GM12878 (cell line): ENCODE measurements around the gene EEF2K. TPM values are rescaled to one million over a fixed set of nuclear protein-coding genes. Genes with fewer than 3 reads are reported as not detected.
A peak's percentile ranks its signal among the peaks of the same experiment; 100 is the strongest.

Experiments
- ATAC-seq: fragments of 200-7000 bp; cut with Tn5 transposase; 3 replicates; pipeline ENCODE4 v1.9.1; 2020; ENCODE audit warnings: mild to moderate bottlenecking, moderate library complexity
- BruUV-seq: library from RNA; stranded (reverse); fragments of 400-500 nt; replicated peaks from 2 replicates; lab custom pipeline; 2021; lab: Mats Ljungman, UMichigan
- CTCF ChIA-PET: fragments of 300-600 bp; sonication (Branson Sonifier 250); formaldehyde crosslinking; extraction: SDS; loops from one replicate; lab custom pipeline; 2021; ENCODE audit warnings: inconsistent platforms; lab: Yijun Ruan, JAX
- POLR2A ChIA-PET: fragments of 350-600 bp; formaldehyde crosslinking; extraction: SDS; loops from one replicate; lab custom pipeline; 2021; ENCODE audit warnings: inconsistent platforms; lab: Charles Lee
- RAD21 ChIA-PET: fragments of 300-600 bp; sonication (Branson Sonifier 250); formaldehyde crosslinking; loops from one replicate; lab custom pipeline; 2023; ENCODE audit warnings: antibody characterized with exemption; ENCODE audit not compliant: unreplicated experiment; lab: Charles Lee
- SMC1A ChIA-PET: fragments of 300-600 bp; sonication (Branson Sonifier 250); formaldehyde crosslinking; loops from one replicate; lab custom pipeline; 2023; ENCODE audit not compliant: unreplicated experiment, uncharacterized antibody; lab: Charles Lee
- DNase-seq: peaks from one replicate; pipeline ENCODE4 v3.0.0-alpha.2; 2011; ENCODE audit warnings: low read depth, low spot score
- FAIRE-seq: peaks from 3 replicates; lab custom pipeline; 2011; peaks lifted over from hg19 to GRCh38; lab: Jason Lieb, UNC
- H2AFZ ChIP-seq: 2 replicates; pipeline ENCODE4 v1.6.0; 2011; ENCODE audit warnings: low read depth, low read length, control low read depth; ENCODE audit not compliant: control insufficient read depth
- H3K27ac ChIP-seq: 2 replicates; pipeline ENCODE4 v1.5.1; 2011; ENCODE audit warnings: control low read depth; ENCODE audit not compliant: control insufficient read depth, insufficient read depth
- H3K27me3 ChIP-seq, 2 experiments: replicated peaks in 1 of 2; 2 replicates each; pipeline versions ENCODE4 v1.6.0 to v1.6.1; 2011; ENCODE audit warnings: low read length in 1 of 2; ENCODE audit not compliant: control insufficient read depth in 2 of 2, insufficient read depth in 2 of 2
- H3K36me3 ChIP-seq, 2 experiments: 2 replicates each; pipeline ENCODE4 v1.5.1; 2011; ENCODE audit warnings: low read length in 1 of 2; ENCODE audit not compliant: control insufficient read depth in 2 of 2, insufficient read depth in 2 of 2
- H3K4me1 ChIP-seq: 2 replicates; pipeline ENCODE4 v1.6.1; 2011; ENCODE audit warnings: mild to moderate bottlenecking, low read length, moderate library complexity, mixed read lengths; ENCODE audit not compliant: control insufficient read depth, insufficient read depth
- H3K4me2 ChIP-seq: 2 replicates; pipeline ENCODE4 v1.6.0; 2011; ENCODE audit warnings: control low read depth; ENCODE audit not compliant: control insufficient read depth, insufficient read depth
- H3K4me3 ChIP-seq: fragments of 200-600 bp; sonication (generic); 2 replicates; pipeline ENCODE4 v1.5.1; 2016
- H3K79me2 ChIP-seq: 2 replicates; pipeline ENCODE4 v1.6.0; 2011; ENCODE audit warnings: low read length; ENCODE audit not compliant: control insufficient read depth, insufficient read depth
- H3K9ac ChIP-seq: 2 replicates; pipeline ENCODE4 v1.8.0; 2011; ENCODE audit warnings: low read length, control low read depth, mixed read lengths; ENCODE audit not compliant: control insufficient read depth, insufficient read depth
- H3K9me3 ChIP-seq: replicated peaks from 3 replicates; pipeline ENCODE4 v1.5.1; 2011; ENCODE audit warnings: mild to moderate bottlenecking, low read length; ENCODE audit not compliant: control insufficient read depth, insufficient read depth
- H4K20me1 ChIP-seq: 2 replicates; pipeline ENCODE4 v1.6.0; 2011; ENCODE audit not compliant: control insufficient read depth, insufficient read depth
- ATF3 ChIP-seq: IDR thresholded peaks from 2 replicates; pipeline ENCODE4 v1.6.1; 2011; ENCODE audit warnings: low read depth, mild to moderate bottlenecking, low read length, moderate library complexity, borderline replicate concordance; ENCODE audit errors: extremely low read depth
- BMI1 ChIP-seq: fragments of 450-650 bp; IDR thresholded peaks from 2 replicates; pipeline ENCODE4 v1.6.1; 2016; ENCODE audit warnings: mild to moderate bottlenecking, moderate library complexity, borderline replicate concordance
- HCFC1 ChIP-seq: fragments of 150-350 bp; IDR thresholded peaks from 2 replicates; pipeline ENCODE4 v1.6.1; 2014; ENCODE audit warnings: low read length
- JUNB ChIP-seq: IDR thresholded peaks from 2 replicates; pipeline ENCODE4 v1.6.1; 2016; ENCODE audit warnings: antibody characterized with exemption, mild to moderate bottlenecking
- MYB ChIP-seq: fragments of 150-350 bp; IDR thresholded peaks from 2 replicates; pipeline ENCODE4 v1.6.1; 2014; ENCODE audit warnings: mild to moderate bottlenecking, low read depth, low read length, borderline replicate concordance
- PBX3 ChIP-seq: IDR thresholded peaks from 2 replicates; pipeline ENCODE4 v1.6.1; 2011; ENCODE audit warnings: mild to moderate bottlenecking, low read depth, low read length, moderate library complexity; ENCODE audit not compliant: insufficient replicate concordance
- PRDM15 ChIP-seq: fragments of 450-650 bp; formaldehyde crosslinking; IDR thresholded peaks from 2 replicates; pipeline ENCODE4 v1.4.0; 2020; ENCODE audit warnings: mild to moderate bottlenecking, moderate library complexity
- SMAD1 ChIP-seq: fragments of 450-650 bp; IDR thresholded peaks from 2 replicates; pipeline ENCODE4 v1.6.1; 2018; ENCODE audit warnings: mild to moderate bottlenecking, low read depth; ENCODE audit not compliant: partially characterized antibody
- TAF1 ChIP-seq: IDR thresholded peaks from 2 replicates; pipeline ENCODE4 v1.6.1; 2011; ENCODE audit warnings: mild to moderate bottlenecking, low read depth, low read length, borderline replicate concordance
- ZNF274 ChIP-seq: IDR thresholded peaks from one replicate; pipeline ENCODE4 v1.8.0; 2011; ENCODE audit not compliant: insufficient read length, insufficient read depth
- ZNF592 ChIP-seq: fragments of 450-650 bp; IDR thresholded peaks from 2 replicates; pipeline ENCODE4 v1.6.1; 2017; ENCODE audit warnings: mild to moderate bottlenecking, moderate library complexity
- WGBS: methylation state at CpG from one replicate; pipeline ENCODE4 v1.1.6; 2016; ENCODE audit warnings: low lambda C conversion rate; ENCODE audit not compliant: insufficient replicate concordance, insufficient coverage; ENCODE audit errors: missing lambda C conversion rate; 5-methylcytosine and 5-hydroxymethylcytosine counted together
- in situ Hi-C: fragments of 300-500 bp; cut with MboI; formaldehyde crosslinking; loops from 9 replicates; pipeline ENCODE4 v1.14.3; 2018; ENCODE audit warnings: mixed read lengths
- intact Hi-C: fragments of 100-400 bp; cut with micrococcal nuclease; formaldehyde crosslinking; loops from one replicate; pipeline ENCODE4 v1.14.2; 2022; ENCODE audit not compliant: unreplicated experiment
- polyA plus RNA-seq, 11 experiments: library from polyadenylated mRNA; depleted of rRNA in 4 of 11; unstranded in 6 of 11; stranded (reverse) in 5 of 11; fragments of >200 nt; fragmentation: Nextera tagmentation in 4 of 11; fragmentation: Illumina TruSeq in 1 of 11; extraction: Ambion mirVana in 4 of 11; extraction: Trizol in 1 of 11; gene quantifications; 1 replicate in 1 of 11; 2 replicates in 10 of 11; pipeline versions ENCODE4 v1.2.1 to v1.2.3, GENCODE V29; 2011 to 2016; ENCODE audit warnings: inconsistent platforms in 2 of 11, missing spikeins in 2 of 11, low read depth in 1 of 11
- total RNA-seq, 4 experiments: library from RNA; depleted of rRNA in 3 of 4; stranded (reverse); fragments of >200 nt in 3 of 4; fragmentation: Illumina TruSeq in 1 of 4; extraction: Trizol in 1 of 4; gene quantifications; 2 replicates each; pipeline versions ENCODE4 v1.2.1 to v1.2.3, GENCODE V29; 2013 to 2021

Gene EEF2K
- total and polyA plus RNA-seq, 10 of the 15 experiments (the other 5 are each of a cell fraction or from before 2014, with no cell fraction given), result 2.0 to 29.6 (median 12.2) TPM

- Histone ChIP-seq H3K27ac (0 out of 2 replicates have a peak overlapping the region, but pooled peaks have one; percentile 26), H3K4me3 (peak overlapping the region; percentile 89), H3K9me3 (no peaks in the 10 kb centered on the region), H3K9ac (peak overlapping the region; percentile 9), H3K4me1 (peaks cover 41% of the 10 kb centered on the region), H4K20me1 (no peaks in the 10 kb centered on the region), H3K79me2 (no peaks in the 10 kb centered on the region), H2AFZ (peak overlapping the region; percentile 96), H3K4me2 (peak overlapping the region; percentile 84), H3K36me3 (no peaks in the 10 kb centered on the region), H3K27me3 (no peaks in the 10 kb centered on the region)
- in situ Hi-C loops, result loop anchor here (5.0 kb wide), 1 partner anchor 101 kb away; the partner anchor contains the start of gene POLR3E
- SMC1A ChIA-PET, result interaction anchor here (0.6 to 9.0 kb wide), 6 partner anchors 9 to 243 kb away, joined by 3 to 86 read pairs (median 18); partner anchors contain the start of genes EEF2K and POLR3E
- intact Hi-C loops, result loop anchor here (1.0 to 2.0 kb wide), 3 partner anchors 10 to 101 kb away; partner anchors contain the start of genes EEF2K and POLR3E
- peak; percentile 93 for FAIRE-seq
- peak; percentile 95 for DNase-seq
- POLR2A ChIA-PET, result interaction anchor here (1.4 to 6.0 kb wide), 3 partner anchors 10 to 158 kb away, joined by 6 to 104 read pairs (median 21); partner anchors contain the start of genes EEF2K and POLR3E
- BruUV-seq, result no TSS peak
- CTCF ChIA-PET, result interaction anchor here (0.6 to 8.4 kb wide), 13 partner anchors 10 to 182 kb away, joined by 3 to 132 read pairs (median 4); partner anchors contain the start of genes EEF2K and POLR3E
- ATAC-seq, result peak; percentile 31
- RAD21 ChIA-PET, result interaction anchor here (0.6 to 7.8 kb wide), 9 partner anchors 11 to 1214 kb away, joined by 3 to 74 read pairs (median 5); partner anchors contain the start of genes EEF2K and POLR3E
- under 1% methylated on average over 39 of the region's 39 CpGs for WGBS
- no peak; the same call in 1 of the 2 replicates for TF ChIP-seq HCFC1
- TF ChIP-seq BMI1, result no peak
- TF ChIP-seq ZNF592, result no peak
- TF ChIP-seq PRDM15 (CRISPR knock-in tag), result no peak
- no peak for TF ChIP-seq SMAD1
- no peak for TF ChIP-seq PBX3
- no peak for TF ChIP-seq ZNF274
- TF ChIP-seq JUNB, result peak; percentile 17; the same call in 1 of the 2 replicates
- no peak for TF ChIP-seq MYB
- TF ChIP-seq TAF1, result no peak
- TF ChIP-seq ATF3, result no peak
Measured at GRCh38 chr16:22195695-22196558, 10.2 kb upstream of the EEF2K start.
